NB4 (cell line): ENCODE measurements around the gene GRAMD2A.
"Not testable (repeated sequence)": the region's sequence is repeated elsewhere in the genome, so short reads cannot be mapped to it uniquely, and the experiment has no call there.

ENCODE experiments used
- DNase-seq: peaks from one replicate; pipeline ENCODE4 v3.0.0; 2010; ENCODE audit warnings: low read depth
- H3K4me3 ChIP-seq: one replicate; pipeline ENCODE4 v1.5.1; 2011; ENCODE audit warnings: mild to moderate bottlenecking, low read depth, low read length, moderate library complexity
- MYC ChIP-seq: IDR thresholded peaks from 2 replicates; pipeline ENCODE4 v1.6.1; 2011; ENCODE audit warnings: low read depth, low read length
- POLR2A ChIP-seq: IDR thresholded peaks from 2 replicates; pipeline ENCODE4 v1.6.1; 2011; ENCODE audit warnings: mild to moderate bottlenecking; ENCODE audit not compliant: insufficient read length; ENCODE audit errors: extremely low read depth
- TF ChIP-seq, protein P1 (sequence below): IDR thresholded peaks from one replicate; pipeline ENCODE4 v1.5.1; 2012; ENCODE audit warnings: low read depth, low read length
- TF ChIP-seq, protein P2 (sequence below): IDR thresholded peaks from 2 replicates; pipeline ENCODE4 v1.6.1; 2011; ENCODE audit warnings: low read depth, low read length

The GRAMD2A gene

DNA sequence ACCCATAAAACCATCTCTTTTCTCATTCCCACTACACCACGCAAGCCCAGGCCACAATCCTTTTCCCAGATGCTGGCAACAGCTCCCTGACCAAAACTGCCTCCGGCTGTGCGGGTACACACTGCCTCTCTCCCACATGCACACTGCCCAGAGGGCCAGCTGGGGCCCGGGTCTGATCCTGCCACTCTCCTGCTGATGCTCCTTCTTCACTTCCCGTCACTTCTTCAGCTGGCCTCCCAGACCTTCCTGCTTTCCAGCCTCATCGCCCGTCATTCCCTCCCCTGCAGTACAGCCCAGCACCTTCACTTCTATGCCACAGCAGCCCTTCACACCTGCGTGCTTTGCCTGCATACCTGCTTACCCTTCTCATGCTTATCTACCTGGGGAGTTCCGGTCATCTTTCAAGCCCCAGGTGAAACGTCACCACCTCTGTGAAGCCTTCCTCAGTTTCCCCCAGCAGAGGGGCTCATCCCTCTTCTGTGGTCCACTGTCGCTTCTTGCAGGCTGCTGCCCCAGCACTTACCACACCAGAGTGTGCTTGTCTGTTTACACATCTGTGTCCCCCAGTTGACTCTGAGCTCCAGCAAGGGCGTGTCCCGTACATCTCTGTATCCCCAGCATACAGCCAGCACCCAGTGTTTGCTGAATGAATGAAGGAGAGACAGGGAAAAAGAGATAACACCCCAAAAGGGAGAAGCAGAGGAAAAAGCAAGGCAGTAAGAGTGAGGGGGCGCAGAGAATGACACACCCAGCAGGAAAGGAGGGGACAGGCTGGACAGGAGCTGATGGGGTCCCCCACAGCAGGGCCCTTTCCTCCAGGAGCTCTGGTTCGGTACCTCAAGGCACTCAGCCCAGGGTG, 22.2 kb downstream of the GRAMD2A start:
- TF ChIP-seq, protein P1, sequence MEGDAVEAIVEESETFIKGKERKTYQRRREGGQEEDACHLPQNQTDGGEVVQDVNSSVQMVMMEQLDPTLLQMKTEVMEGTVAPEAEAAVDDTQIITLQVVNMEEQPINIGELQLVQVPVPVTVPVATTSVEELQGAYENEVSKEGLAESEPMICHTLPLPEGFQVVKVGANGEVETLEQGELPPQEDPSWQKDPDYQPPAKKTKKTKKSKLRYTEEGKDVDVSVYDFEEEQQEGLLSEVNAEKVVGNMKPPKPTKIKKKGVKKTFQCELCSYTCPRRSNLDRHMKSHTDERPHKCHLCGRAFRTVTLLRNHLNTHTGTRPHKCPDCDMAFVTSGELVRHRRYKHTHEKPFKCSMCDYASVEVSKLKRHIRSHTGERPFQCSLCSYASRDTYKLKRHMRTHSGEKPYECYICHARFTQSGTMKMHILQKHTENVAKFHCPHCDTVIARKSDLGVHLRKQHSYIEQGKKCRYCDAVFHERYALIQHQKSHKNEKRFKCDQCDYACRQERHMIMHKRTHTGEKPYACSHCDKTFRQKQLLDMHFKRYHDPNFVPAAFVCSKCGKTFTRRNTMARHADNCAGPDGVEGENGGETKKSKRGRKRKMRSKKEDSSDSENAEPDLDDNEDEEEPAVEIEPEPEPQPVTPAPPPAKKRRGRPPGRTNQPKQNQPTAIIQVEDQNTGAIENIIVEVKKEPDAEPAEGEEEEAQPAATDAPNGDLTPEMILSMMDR: no peak
- no peak for TF ChIP-seq MYC
- TF ChIP-seq, protein P2, sequence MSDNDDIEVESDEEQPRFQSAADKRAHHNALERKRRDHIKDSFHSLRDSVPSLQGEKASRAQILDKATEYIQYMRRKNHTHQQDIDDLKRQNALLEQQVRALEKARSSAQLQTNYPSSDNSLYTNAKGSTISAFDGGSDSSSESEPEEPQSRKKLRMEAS: no peak
- TF ChIP-seq POLR2A: no peak
- no peak for DNase-seq
- H3K4me3 ChIP-seq: no peak overlapping the region

DNA sequence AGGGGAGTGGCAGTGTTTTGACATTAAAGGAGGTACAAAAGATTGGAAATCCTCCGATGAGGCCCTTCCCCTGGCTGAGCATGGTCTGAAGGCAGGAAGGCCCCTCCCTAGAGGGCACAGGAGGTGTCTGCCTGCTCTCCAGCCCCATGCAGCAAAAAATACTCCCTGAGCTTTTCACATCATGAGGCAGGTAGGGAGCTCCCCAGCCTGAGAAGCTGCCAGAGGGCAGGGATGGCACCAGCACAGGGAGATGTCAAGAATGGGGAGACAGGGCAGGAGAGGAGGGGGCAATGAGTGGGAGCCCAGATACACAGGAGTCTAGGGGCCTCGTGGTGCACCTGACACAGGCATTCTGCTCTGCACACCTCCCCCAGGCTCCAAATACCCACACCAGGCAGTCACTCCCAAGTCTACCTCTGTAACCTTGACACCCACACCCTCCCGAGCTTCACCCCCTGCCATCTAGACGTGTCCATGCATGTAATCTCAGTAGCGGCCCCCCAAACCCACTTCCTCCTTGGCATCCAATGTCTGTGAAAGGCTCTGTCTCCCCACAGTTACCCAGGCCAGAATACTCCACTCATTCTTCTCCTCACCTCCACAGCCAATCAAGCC, 22.9 kb downstream of the GRAMD2A start:
- DNase-seq: no peak
- TF ChIP-seq, protein P2: no peak
- TF ChIP-seq, protein P1: no peak
- TF ChIP-seq MYC (no peak), POLR2A (no peak)
- H3K4me3 ChIP-seq: no peak overlapping the region

DNA sequence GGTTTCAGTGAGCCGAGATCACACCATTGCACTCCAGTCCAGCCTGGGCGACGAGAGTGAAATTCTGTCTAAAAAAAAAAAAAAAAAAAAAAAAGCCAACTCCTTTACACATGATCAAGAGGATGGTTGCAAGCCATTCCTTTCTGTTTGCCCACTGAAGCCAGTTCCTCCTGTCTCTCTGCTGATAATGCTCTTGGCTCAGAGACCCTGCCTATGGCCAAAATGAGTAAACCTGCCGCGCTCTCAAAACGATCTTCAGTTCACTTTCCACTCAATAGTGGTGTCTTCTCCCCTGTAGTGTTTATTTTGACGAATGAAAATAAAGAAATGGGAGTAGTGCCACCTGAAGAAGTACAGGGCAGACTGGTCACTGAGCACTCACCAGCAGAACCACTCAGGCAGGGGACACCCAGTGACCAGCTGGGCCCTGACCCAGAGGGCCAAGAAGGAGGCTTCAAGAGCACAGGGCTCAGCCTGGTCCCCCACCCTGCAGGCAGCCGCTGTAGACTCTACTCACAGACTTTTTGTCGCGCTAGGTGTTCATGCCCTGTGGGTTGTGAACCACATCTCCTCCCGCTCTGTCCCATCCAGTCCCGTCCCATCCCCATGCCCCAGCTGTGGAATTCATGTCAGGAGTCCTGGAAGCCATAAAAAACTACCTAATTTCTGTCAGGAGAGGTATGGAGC, 23.6 kb downstream of the GRAMD2A start:
- H3K4me3 ChIP-seq: no peak overlapping the region
- TF ChIP-seq, protein P2: no peak
- no peak for TF ChIP-seq MYC
- DNase-seq: no peak

DNA sequence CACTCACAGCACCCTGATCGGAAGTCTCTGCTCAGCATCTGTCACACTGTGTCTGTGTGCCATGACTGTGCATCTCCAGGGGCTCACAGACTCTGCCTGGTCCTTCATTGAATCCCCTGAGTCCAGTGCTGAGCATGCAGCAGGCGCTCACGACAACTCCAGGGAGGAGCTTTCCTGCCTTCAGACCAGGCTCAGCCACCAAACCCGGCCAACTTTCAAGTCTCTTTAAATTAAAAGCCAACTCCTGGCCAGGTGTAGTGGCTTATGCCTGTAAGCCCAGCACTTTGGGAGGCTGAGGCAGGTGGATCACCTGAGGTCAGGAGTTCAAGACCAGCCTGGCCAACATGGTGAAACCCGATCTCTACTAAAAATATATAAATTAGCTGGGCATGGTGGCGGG, 24.2 kb downstream of the GRAMD2A start:
- DNase-seq: no peak
- H3K4me3 ChIP-seq: no peak overlapping the region
- TF ChIP-seq, protein P1: no peak

DNA sequence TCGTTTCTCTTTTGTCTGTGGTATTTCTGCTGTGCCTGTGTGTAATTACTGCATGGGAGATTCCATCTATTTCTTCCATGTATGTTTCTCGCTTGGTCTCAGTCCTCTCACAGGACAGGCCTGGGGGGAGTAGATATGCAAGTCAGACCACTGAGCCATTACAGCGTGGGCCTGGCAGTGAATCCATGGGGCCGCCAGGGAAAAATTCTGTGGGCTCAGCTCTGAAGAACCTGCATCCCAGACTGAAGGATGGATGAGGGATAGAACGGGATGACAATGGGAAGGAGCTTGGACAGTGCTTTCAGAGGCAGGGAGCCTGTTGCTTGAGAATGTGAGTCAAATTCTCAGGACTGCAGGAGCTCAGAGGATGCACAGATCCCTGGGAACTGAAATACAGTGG, 24.8 kb downstream of the GRAMD2A start:
- DNase-seq: no peak
- no peak overlapping the region for H3K4me3 ChIP-seq
- TF ChIP-seq MYC (no peak), POLR2A (no peak)
- TF ChIP-seq, protein P2: no peak
- TF ChIP-seq, protein P1: no peak

DNA sequence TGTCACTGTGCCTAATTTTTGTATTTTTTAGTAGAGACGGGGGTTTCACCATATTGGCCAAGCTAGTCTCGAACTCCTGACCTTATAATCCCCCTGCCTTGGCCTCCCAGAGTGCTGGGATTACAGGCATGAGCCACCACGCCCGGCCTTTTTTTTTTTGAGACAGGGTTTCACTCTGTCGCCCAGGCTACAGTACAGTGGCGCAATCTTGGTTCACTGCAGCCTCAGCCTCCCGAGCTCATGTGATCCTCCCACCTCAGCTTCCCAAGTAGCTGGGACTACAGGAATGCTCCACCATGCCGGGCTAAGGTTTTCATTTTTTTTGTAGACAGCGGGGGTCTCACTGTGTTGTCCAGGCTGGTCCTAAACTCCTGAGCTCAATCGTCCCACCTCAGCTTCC, 25.6 kb downstream of the GRAMD2A start:
- DNase-seq, H3K4me3 ChIP-seq: not testable (repeated sequence)
